ENCODE results near the gene PKMYT1.
A peak's percentile ranks its signal among the peaks of the same experiment; 100 is the strongest.

Gene PKMYT1

GRCh38 chr16:2924901-2925755, 55.1 kb downstream of the PKMYT1 start:
- Histone ChIP-seq H3K9ac (ENCODE audit: low read depth, low read length) (peak overlapping the region; percentile 55), H3K4me1 (ENCODE audit: insufficient read depth, low read length) (peaks cover 5% of the 10 kb centered on the region; the same call in 1 of the 2 replicates), H3K36me3 (ENCODE audit: insufficient read depth, low read length) (no peaks in the 10 kb centered on the region; the same call in 1 of the 2 replicates)

DNA sequence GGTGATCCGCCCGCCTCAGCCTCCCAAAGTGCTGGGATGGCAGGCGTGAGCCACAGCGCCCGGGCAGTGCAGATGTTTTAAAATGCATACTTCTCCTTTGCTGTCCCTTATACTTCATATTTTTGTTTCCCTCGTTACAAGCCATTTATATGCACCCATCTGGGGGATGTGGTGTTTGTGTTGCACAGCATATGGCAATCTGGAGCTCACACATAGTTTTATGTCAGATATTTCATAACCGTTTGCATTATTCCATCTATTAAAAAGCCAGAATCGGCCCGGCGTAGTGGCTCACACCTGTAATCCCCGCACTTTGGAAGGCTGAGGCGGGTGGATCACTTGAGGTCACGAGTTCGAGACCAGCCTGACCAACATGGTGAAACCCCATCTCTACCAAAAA, 56.8 kb downstream of the PKMYT1 start:
- peaks cover 5% of the 10 kb centered on the region; the same call in 1 of the 2 replicates for H3K4me1 ChIP-seq (ENCODE audit: insufficient read depth, low read length)
- H3K9ac ChIP-seq (ENCODE audit: low read depth, low read length): no peak overlapping the region
- H3K9me3 ChIP-seq (ENCODE audit: control insufficient read depth, insufficient read depth, low read length): no peaks in the 10 kb centered on the region
- H3K36me3 ChIP-seq (ENCODE audit: insufficient read depth, low read length): no peaks in the 10 kb centered on the region; the same call in 1 of the 2 replicates

More at GRCh38 chr16:2924901-2925755, 55.1 kb downstream of the PKMYT1 start:
- H3K9me3 ChIP-seq (ENCODE audit: control insufficient read depth, insufficient read depth, low read length): no peaks in the 10 kb centered on the region

All from ES-I3 (cell line).